NAMALWA (cell line): ENCODE measurements around the gene ARL5A.
A peak's percentile ranks its signal among the peaks of the same experiment; 100 is the strongest.
"Not testable (repeated sequence)": the region's sequence is repeated elsewhere in the genome, so short reads cannot be mapped to it uniquely, and the experiment has no call there.

Experiments
- DNase-seq: peaks from one replicate; pipeline ENCODE4 v3.0.0-alpha.2; 2015; ENCODE audit warnings: low spot score

The ARL5A gene

GRCh38 chr2:151795646-151796240 is 32.5 kb downstream of the ARL5A start:
- DNase-seq = no peak

DNA sequence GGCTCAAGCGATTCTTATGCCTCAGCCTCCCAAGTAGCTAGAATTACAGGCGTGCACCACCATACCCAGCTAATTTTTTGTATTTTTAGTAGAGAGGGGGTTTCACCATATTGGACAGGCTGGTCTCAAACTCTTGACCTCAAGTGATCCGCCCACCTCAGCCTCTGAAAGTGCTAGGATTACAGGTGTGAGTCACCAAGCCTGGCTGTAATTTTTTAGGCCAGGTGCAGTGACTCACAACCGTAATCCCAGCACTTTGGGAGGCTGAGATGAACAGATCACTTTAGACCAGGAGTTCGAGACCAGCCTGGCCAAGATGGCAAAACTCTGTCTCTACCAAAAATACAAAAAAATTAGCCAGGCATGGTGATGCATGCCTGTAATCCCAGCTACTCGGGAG is 33.8 kb downstream of the ARL5A start:
- not testable (repeated sequence) for DNase-seq

DNA sequence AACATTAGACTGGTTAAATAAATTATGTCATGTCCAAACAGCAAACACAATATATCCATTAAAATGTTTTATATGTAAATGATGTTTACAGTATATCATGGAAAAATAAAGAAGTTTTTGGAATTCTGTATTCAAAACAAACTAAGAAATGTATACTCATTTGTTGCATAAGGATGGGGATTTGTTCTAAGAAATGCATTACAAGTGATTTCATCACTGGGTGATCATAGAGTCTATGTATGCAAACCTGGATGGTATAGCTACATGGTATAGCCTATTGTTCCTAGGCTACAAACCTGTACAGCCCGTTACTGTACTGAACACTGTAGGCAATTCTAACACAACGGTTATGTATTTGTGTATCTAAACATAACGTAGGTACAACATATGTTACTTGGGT is 35.1 kb downstream of the ARL5A start:
- DNase-seq = no peak

GRCh38 chr2:151792589-151792988 is 35.6 kb downstream of the ARL5A start:
- no peak for DNase-seq

DNA sequence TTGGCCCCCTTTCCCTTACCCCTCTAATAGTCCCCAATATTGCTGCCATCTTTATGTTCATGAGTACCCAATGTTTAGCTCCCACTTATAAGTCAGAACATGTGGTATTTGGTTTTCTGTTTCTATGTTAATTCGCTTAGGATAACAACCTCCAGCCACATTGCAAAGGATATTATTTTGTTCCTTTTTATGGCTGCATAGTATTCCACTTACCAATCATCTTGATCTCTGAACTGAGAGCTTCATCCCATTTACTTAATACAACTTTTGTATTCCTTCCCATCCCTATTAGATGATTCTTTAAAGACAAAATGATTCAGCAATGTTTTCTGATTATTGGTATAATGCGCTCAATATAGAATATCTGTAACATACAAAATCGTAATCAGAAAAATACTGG is 36.7 kb downstream of the ARL5A start:
- no peak for DNase-seq

- no peak for DNase-seq
Measured at GRCh38 chr2:151790689-151791088, 37.5 kb downstream of the ARL5A start.

DNA sequence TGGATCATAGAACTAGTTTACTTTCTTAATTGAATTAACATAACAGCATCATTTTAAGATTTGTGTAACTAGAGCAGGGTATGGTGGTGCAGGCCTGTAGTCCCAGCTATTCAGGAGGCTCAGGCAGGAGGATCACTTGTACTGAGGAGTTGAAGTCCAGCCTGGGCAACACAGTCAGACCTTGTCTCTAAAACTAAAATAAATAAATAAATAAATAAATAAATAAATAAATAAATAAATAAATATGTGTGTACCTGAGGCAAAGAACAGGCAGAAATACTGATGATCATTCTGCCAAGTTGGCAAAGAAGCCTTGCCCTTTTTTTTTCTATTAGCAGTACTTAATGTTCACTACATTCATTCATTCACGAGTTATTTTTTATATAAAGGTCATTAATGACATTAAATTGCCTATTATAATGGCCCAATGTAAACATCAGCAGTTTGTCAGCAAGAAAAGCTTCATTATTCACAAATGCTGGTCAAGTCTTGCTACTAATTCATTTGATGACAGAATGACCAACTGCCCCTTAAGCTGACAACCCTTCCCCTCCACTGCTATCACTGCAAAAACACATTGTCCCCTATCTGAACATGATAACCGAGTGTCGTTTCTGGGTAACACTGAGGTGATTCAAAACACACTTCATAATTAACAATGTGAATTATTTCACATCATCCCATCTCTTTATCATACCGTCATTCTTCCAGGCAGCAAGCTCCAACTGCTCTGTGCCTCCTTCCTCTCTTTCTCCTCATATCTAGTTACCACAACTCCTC is 39.0 kb downstream of the ARL5A start:
- DNase-seq = no peak

- DNase-seq = no peak
Measured at GRCh38 chr2:151786483-151786882, 41.7 kb downstream of the ARL5A start.

DNA sequence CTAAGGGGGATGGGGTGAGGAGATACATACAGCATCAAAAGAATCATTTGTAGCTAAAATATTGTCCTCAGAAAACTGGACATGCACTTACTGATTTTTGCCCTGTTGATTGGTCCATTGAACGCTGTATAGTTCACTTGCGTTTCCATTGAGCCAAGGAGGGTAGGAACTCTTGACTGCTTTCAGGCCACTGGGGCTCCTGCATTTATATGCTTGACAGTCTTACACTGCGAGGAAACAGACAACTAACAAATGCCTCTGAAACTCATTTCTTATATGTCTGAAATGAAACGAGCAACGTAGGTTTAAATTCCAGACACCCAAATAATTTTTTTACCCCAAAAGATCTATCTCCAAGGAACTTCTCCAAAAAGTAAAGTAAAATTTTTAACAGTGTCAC is 42.1 kb downstream of the ARL5A start:
- no peak for DNase-seq

GRCh38 chr2:151783133-151783520 is 45.1 kb downstream of the ARL5A start:
- DNase-seq = no peak

DNA sequence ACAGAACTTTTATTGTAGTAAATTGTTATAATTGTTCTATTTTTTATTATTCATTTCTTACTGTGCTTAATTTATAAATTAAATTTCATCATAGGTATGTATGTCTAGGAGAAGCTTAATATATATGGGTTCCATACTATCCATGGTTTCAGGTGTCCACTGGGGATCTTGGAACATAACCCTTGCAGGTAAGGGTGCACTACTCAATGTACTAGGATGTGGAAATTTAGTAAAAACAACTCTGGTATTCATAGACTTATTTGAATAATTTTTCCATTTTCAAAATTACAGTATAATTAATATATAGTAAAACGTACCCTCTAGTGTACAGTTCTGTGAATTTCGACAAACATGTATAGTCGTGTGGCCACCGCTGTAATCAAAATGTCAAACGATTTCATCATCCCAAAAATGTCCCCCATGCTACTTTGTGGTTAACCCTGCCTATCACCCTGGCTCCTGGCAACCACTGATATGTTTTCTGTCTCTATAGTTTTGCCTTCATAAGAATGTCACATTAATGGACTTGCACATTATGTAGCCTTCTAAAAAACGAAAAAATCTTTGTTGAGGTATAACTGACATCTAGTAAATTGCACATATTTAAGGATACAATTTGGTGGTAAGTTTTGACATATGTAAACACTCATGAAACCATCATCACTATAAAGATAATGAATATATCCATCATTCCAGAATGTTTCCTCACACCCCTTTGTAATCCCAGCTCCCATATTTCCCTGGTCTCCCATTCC is 45.7 kb downstream of the ARL5A start:
- no peak for DNase-seq

DNA sequence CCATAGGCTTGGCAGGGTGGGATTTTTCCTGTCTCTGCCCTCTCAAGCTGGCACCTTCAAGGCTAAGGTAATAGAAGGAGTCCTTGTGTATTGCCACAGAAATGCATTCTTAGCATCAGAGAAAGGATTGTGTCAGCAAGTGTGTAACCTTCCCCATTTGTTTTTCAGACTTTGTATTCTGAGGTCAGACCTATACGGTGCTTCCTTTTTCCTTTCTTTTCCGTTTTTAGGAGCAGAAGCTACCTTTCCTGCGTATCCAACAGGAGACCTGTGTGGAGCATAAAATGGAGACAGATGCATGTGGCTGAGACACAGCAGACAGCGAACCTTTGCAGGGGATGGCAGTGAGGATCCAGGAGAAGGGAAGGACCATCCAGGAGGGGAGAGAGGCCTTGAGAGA is 46.6 kb downstream of the ARL5A start:
- DNase-seq = no peak

DNA sequence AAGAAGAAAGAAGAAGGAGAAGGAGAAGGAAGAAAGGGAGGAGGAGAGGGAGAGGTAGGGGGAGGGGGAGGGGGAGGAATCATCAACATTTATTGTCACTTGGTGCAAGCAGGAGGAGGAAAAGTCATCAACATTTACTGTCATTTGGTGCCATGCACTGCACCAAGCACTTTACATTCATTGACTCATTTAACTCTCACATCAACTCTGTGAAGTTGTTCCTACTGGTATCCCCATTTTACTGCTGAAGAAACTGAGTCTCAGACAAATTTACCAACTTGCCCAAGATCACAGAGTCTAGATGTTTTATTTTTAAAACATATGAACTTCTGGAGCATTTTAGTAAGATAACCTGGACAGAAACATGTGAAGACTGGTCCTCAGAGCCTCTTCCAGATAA is 47.3 kb downstream of the ARL5A start:
- no peak for DNase-seq

DNA sequence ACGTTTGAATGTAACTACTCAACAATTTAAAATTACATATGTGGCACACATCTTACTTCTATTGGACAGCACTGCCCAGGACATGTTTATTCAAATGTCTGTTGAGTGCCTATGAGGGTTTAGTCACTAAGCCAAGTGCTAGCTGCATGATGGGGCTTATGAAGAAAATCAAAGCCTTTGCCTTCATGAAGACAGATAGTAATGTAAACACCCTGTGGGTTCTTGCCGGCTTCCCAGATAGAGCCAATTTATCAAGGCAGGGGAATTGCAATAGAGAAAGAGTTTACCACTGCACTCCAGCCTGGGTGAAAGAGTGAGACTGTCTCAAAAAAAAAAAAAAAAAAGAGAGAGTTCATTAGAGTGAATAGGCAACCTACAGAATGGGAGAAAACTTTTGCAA is 50.3 kb downstream of the ARL5A start:
- no peak for DNase-seq

- DNase-seq = peak; percentile 24
Measured at GRCh38 chr2:151777487-151777886, 50.7 kb downstream of the ARL5A start.

DNA sequence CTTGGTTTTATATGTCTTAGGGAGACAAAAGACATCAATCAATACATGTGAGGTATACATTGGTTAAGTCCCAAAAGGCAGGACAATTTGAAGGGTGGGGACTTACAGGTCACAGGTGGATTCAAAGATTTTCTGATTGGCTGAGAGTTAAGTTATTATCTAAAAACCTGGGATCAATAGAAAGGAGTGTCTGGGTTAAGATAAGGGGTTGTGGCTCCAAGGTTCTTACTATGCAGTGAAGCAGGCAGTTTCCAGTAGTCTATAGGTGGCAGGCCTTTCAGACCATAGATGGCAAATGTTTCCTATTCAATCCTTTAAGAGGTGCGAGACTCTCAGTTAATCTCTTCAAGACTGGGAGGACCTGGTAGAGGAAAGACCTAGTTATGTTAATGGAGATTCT is 51.9 kb downstream of the ARL5A start:
- DNase-seq = no peak

DNA sequence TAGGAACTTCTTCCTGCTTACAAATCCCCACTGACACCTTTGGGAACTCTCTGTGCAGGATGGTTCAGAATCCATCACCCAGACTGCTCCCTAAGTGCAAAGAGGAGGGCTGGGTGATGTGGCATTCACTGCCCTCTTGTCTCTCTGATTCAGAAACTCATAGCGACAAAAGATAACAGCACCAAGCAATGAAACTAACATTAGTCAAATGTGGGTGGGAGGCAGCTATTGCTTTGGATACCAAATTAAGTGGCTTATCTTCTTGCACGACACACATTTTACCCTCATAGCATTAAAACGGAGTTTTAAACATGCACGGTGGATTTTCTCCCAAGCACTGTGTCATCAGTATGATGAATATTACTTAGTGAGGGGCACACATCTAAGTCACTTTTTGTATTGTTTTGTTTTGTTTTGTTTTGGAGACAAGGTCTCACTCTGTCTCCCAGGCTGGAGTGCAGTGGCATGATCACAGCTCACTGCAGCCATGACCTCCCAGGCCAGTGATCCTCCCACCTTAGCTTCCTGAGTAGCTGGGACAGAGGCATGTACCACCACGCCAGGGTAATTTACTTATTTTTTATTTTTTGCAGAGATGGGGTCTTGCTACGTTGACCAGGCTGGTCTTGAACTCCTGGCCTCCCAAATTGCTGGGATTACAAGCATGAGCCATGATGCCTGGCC is 53.0 kb downstream of the ARL5A start:
- DNase-seq = no peak

- no peak for DNase-seq
Measured at GRCh38 chr2:151774506-151774905, 53.7 kb downstream of the ARL5A start.

GRCh38 chr2:151771599-151772358 is 56.4 kb downstream of the ARL5A start:
- DNase-seq = peak; percentile 43

- no peak for DNase-seq
Measured at GRCh38 chr2:151770995-151771394, 57.2 kb downstream of the ARL5A start.

DNA sequence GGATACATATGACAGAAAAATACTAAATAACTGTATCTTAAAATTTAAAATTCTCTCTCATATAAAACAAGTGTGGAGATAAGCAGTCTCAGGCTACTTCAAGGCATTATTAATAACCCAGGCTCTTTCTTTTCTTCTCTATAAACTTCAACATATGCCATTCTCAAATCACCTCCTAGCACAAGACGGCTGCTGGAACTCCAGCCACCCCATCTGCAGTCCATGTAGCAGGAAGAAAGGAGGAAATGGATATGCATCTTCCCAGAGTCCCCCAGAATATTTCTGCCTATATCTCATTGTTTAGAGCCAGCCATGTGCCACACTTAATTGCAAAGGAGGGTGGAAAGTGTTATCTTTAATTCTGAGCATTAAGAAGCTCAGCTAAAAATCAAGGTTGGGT is 58.6 kb downstream of the ARL5A start:
- no peak for DNase-seq

DNA sequence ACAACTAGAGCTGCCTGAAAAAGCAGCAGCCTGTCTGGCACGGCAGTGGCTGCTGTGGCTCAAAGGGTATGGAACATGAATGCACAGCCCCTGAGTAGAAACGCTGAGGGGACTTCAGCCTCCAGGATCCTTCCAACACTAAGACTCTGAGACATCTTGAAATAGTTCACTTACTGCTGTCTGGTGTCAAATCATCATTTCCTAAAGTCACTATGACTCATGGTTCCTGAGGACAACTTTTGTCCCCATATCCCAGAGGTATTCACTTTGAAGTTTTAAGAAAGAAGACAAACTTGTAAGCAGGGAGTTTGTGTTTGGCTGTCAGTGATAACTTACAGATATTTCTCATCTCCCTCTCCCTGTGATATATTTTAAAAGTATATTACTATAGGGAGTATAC is 60.7 kb downstream of the ARL5A start:
- DNase-seq = no peak
